GM19035 (cell line): ENCODE data around the gene ALDH1L1.

ENCODE experiments used
- ATAC-seq: cut with Tn5 transposase; IDR thresholded peaks from one replicate; pipeline ENCODE4 v1.9.1; 2021; ENCODE audit not compliant: unreplicated experiment

Gene ALDH1L1

GRCh38 chr3:126119976-126120375, 60.4 kb downstream of the ALDH1L1 start:
- ATAC-seq, result no peak

GRCh38 chr3:126119008-126119675, 61.2 kb downstream of the ALDH1L1 start:
- no peak for ATAC-seq

DNA sequence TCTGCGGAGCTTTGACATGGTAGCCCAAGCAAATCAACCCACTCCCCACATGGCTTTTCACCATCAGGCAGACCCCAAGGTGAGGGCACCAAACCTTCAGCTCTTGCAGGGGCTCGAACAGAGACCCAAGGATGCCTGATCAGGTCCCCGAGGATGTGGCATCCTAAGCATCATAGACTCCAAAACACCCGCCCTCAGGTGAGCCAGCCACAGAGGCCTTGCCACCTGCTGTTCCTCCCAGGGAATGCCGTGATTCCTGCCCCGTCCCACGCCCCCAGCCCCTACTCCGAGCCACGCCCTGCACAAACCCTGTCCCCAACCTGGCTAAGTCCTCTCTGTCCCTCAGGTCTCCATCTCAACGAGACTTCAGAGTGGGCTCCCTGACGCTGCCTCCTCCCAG, 61.8 kb downstream of the ALDH1L1 start:
- no peak for ATAC-seq

DNA sequence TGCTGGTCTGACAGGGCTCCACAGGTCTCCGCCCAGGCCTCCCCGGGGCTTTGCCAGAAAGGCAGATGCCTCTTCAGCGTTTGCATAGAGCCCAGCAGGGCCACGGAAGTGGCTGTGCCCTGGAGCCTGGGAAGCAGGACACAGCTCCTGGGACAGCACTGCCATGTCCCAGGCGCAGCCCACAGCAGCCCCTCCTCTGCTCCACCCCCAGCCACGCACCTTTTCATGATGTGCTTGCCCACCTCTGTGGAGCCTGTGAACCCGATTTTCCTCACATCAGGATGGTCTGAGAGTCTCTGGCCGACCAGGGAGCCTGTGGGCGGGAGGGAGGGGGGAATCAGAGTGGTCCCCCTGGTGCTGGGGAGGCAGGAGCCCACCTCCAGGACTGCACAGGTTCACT, 62.6 kb downstream of the ALDH1L1 start:
- ATAC-seq, result no peak

DNA sequence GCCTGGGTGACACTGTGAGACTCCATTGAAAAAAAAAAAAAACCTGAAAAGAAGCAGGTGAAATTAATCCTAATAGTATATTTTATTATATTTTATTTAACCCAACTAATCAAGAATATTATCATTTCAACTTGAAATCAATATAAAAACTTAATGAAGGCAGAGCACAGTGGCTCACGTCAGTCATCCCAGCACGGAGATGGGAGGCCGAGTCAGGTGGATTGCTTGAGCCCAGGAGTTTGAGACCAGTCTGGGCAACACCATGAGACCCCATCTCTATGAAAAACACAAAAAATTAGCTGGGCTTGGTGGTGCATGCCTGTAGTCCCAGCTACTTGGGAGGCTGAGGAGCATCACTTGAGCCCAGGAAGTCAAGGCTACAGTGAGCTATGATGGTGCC, 63.2 kb downstream of the ALDH1L1 start:
- ATAC-seq, result no peak

GRCh38 chr3:126116526-126116925, 63.9 kb downstream of the ALDH1L1 start:
- ATAC-seq, result no peak

DNA sequence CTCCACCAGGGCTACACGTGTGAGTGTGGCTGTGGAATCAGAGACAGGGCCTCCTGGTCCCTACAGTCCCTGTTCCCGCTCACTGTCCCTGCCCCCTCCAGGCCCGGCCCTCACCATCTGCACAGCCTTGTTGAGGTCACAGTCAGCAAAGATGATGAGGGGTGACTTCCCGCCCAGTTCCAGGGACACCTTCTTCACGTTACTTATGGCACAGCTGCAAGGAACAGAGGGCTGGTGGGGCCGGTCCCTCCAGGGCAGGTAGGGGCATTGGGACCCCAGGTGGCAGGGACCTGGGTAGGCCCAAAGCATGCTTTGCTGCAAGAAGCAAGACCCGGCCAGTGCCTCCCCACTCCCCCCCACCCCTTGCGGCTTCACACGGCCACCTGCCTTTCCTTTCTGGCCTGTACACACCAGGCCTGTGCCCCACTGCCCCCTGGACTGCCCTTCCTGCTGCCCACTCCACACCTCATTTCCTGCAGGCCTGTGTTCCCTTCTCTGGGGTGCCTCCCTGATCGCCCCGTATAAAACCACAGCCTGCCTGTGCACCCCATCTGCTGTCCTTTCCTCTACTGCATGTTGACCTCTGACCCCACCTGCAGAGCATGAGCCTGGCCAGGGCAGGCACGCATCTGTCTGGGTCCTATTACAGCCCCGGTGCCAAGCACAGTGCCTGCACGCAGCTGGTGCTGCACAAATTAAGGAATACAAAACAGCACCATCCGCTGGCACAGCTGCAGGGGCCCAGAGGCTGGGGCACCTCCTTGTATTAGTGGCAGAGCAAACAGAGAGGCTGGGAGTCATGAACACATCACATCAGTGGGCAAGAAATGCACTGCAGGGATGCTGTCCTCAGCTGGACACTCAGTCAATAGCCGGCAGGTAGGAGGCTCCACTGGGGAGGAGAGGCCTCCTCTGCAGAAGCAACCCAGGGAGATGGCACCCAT, 65.7 kb downstream of the ALDH1L1 start:
- ATAC-seq, result no peak

- no peak for ATAC-seq
Observed at GRCh38 chr3:126113733-126114442, 66.5 kb downstream of the ALDH1L1 start.

DNA sequence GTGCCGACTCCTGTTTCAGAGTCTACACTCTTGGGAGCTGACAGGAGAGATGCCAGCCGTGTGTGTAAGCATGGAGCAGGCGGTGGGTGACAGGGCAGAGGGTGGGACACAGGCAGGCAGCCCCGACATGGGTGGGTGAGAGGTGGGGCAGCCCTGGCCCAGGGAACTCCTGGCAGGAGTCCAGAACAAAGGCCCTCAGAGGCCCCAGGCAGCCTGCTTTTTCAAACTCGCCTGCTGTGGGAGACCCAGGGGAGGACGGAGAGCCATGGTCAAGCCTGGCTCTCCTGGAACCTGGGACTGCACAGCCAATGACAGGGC, 67.2 kb downstream of the ALDH1L1 start:
- no peak for ATAC-seq

DNA sequence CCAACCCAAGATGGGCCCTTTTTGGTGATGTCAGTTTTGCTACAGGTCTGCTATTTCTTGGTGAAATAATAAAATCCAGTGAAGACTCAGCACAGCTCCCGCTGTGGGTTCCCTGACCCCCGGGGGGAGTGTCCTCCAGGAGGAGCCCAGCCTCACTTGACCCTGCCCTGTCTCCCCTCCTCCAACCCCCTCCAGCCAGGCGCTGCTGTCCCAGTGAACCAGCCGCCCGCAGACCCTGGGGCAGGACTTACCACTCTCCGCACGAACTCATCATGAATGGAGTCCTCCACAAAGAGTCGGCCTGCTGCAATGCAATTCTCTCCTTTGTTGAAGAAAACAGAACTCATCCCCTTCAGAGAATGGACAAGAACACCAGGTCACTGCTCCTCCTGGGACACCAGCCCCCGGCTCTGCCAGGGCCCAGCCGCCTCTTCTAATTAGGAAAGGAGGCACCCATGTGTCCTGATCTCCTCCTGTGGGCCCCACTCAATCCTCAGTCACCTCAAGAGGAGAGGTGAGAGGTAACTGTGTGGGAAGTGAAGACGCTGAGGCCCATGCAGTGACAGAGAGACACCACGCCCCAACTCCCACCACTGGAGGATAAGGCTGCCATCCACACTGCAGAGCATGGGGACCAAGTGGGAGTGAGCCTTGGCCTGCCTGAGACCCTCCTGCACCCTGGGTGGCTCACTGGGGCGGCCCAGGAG, 67.7 kb downstream of the ALDH1L1 start:
- no peak for ATAC-seq

DNA sequence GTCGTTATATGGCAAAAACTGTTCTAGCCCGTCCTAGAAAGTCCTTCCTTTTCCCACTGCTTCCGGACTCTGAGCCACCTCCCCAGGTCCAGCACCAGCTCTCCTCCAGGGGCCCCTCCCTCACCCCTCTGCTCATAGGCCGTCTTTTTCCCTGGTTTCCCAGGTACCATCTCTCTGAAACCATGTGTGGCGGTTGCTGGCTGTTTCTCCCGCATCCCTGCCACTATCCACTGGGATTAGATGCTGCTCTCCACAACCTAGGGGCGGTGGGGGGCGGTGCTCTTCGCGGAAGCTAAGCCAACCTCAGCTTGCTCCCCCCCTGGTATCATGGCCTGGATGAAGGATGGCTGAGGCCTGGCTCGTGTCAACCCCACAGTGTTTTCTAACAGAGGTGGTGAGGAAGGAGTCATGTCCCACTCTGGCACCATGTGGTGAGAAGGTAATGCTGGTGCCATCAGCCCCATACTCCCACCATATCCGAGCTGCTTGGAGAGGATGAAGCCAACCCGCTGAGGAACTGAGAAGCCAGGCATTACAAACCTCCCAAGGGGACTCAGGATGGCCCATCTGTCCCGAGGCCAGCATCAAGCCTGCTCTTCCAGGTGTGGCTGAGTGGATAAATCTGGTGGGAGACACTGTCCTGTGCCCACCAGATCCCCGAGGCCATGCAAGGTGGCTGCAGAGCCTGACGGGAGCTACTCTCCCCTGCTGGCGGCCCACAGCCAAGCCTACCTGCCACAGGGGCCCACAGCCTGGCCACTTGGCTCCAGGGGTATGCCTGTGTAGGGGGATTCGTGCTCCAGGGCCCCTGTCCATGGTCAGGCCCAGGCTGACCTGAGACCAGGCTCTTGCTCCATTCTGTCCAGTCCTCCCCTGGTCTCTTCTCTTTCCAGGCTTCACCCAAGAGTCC, 68.6 kb downstream of the ALDH1L1 start:
- no peak for ATAC-seq

DNA sequence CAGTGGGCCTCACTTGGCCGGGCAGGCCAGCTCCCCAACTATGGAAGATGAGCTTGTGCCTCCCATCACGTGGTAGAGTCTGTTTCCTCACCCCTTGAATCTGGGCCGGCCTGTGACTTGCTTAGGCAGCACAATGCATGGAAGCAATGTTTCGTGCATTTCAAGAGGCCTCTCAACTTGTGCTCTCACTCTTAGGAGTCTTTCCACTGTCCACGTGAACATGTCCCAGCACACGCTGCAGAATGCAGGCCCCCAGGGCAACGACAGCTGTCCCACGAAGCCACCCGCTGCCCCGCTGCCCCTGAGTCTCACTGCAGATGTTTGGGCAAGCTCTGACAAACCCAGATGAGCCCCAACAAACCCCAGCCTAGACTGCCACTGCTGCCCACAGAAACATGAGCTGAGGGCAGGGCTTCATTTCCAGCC, 69.2 kb downstream of the ALDH1L1 start:
- ATAC-seq, result no peak

- ATAC-seq, result no peak
Observed at GRCh38 chr3:126110431-126111125, 69.8 kb downstream of the ALDH1L1 start.

- ATAC-seq, result no peak
Observed at GRCh38 chr3:126109880-126110235, 70.5 kb downstream of the ALDH1L1 start.

DNA sequence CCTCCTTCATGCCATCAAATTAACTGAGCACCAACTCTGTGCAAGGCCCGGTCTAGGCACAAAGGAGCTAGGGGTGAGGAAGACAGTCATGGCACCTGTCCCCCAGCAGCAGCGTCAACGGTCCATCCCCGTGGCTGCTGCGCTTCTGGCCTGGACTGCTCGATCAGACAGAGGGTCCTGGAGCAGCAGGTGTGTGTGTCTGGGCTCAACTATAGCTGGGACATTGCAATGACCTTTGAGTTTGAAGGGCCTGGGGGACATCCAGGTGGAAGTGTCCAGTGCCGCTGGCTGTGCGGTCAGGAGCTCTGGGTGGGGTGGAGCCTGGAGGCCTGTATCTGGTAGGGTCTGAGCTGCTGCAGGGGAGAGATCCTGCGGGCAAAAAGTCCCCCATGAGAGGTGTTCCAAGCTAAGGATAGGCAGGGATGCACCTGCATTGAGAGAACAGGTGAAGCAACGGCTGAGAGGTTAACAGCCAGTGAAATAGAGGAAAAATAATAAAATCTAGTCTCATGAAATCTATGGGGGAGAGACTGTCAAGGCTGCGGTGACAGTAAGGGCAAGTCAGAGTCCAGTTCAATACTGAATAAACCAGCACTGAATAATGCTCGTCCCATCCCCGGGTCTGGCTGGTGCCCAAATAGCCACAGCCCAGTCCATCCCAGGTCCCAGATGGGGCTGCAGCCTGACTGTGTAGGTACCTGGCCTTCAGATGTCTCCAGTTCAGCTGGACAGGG, 71.1 kb downstream of the ALDH1L1 start:
- ATAC-seq, result no peak

- no peak for ATAC-seq
Observed at GRCh38 chr3:126108676-126109050, 71.7 kb downstream of the ALDH1L1 start.

DNA sequence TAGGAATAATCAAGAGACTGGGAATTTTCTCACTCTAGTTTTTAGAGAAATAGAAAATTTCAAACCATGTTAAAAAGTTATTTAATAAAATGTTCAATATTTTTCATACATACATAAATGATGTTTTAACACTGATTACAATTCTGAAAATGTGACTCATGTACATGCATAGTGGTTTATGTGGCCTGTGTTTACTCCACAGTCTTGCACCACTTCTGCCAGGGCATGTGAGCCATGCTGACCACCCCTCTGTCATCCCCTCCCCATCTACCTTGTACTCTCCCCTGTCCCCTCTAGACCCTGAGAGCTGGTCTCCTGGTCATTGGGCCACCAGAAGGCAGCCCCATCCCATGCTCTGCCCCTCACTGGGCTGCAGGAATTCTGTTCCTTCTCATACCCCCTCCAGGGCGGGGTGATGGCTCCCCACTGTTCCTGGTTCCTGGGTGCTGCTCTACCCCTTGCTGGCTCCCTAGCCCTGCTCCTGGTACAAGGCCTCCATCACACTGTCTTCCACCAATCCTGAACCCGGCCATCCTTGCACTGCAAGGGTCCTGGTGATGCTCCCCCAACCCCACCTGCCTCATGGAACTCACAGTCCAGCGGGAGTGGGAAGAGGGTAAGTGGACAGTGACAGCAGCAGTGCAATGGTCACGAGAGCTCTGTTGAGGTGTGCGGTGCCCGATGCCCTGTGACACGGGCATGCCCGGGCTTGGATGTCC, 72.3 kb downstream of the ALDH1L1 start:
- ATAC-seq, result no peak

- no peak for ATAC-seq
Observed at GRCh38 chr3:126107203-126107939, 73.0 kb downstream of the ALDH1L1 start.
